ENCODE results near the gene CCDC3.

CCDC3 gene

GRCh38 chr10:12961416-12962205 is 39.9 kb downstream of the CCDC3 start:
- DNase-seq: peak in 1 of 2 donors; percentile 70

DNA sequence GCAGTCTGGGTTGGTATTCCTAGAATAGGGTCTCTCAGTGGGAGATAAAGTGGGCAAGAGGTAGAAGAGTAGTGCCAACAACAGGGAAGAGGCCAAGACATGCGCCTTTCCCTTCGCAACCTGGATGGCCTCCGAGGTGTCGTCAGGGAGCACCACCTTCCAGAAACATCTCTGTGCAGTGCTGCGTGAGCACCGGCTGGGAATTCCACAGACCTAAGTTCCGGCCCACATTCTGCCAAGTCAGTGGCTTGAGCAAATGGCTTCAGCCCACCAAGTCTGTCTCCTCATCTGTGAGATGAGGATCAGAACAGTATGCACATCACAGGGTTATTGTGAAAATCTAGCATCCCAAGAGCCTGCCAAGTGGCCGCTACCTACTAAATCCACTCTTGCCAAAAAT is 40.6 kb downstream of the CCDC3 start:
- peak in 1 of 2 donors; percentile 71 for DNase-seq
- TF ChIP-seq CTCF (IDR thresholded peaks at IDR 0.05): no peak

More at GRCh38 chr10:12961416-12962205, 39.9 kb downstream of the CCDC3 start:
- intact Hi-C loops (cut with DNase I; ENCODE audit: low total_unique reads): no loop called here
- Histone ChIP-seq H3K9me3 (no peaks in the 10 kb centered on the region), H3K36me3 (no peaks in the 10 kb centered on the region), H3K27me3 (no peaks in the 10 kb centered on the region), H3K27ac (peak overlapping the region; percentile 80 to 84), H3K4me1 (peaks cover 0 to 74% (median 42%) of the 10 kb centered on the region in 4 donors), H3K4me3 (peak overlapping the region; percentile 24 to 27)
- no peak for TF ChIP-seq CTCF (IDR thresholded peaks at IDR 0.05)

DNA sequence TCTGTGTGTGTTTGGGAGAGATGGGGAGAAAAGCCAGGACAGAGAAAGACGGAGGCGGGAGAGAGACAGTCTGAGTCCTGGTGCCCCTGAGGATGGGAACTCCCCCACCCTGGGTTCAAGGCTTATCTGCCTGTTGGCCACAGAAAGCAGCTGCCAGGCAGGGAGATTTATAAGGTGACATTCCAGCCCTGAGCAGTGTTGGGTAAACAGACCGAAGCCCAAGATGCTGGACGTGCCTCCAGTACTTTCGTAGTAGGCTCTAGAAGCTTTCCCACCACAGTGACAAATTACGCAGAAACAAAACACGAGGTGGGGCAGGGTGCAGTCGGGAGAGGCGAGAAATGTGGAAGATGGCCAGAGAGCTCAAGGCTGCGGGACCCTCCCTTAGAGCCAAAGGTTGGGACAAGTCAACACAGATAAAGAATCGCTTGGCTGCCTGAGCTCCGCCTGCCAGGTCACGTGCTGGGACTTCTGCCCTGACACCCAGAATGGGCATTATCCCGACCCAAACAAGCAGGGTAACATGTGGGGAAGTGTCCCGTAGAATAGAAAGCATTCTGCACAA is 41.1 kb downstream of the CCDC3 start:
- peak overlapping the region; percentile 24 to 27 for H3K4me3 ChIP-seq

More for the DNA sequence above, 40.6 kb downstream of the CCDC3 start:
- Histone ChIP-seq H3K4me1 (peaks cover 0 to 69% (median 41%) of the 10 kb centered on the region in 4 donors), H3K36me3 (no peaks in the 10 kb centered on the region), H3K27me3 (no peaks in the 10 kb centered on the region), H3K4me3 (peak overlapping the region; percentile 24 to 27), H3K27ac (peak overlapping the region; percentile 80 to 84), H3K9me3 (no peaks in the 10 kb centered on the region)
- intact Hi-C loops (cut with DNase I; ENCODE audit: low total_unique reads): no loop called here

DNA sequence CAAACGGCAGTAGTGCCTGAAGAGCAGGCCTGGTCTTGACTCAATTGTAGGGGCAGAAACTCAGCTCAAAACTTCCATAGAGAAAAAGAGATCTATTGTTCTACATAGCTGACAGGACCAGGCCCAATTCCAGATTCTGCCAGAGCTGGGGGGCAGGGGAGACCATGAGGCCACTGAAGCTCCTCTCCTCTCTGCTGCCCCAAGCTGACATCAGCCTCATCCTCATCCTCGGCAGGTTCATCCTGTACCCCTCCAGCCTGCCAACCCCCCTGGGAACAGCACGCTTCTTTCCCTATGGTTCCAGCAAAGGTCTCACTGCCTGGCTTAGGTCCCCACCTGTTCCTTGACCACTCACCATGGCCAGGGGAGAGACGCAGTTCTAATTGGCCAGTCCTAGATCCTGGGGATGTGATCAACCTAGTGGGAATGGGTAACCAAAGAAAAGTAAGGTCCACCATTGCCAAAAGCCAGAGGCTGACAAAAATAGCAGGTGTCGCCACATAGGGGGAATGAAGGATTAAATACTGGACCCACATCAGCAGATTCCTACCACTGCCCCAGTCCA is 42.9 kb downstream of the CCDC3 start:
- no peaks in the 10 kb centered on the region for H3K9me3 ChIP-seq
- intact Hi-C loops (cut with DNase I; ENCODE audit: low total_unique reads): no loop called here
- no peaks in the 10 kb centered on the region for H3K36me3 ChIP-seq
- no peaks in the 10 kb centered on the region for H3K27me3 ChIP-seq
- DNase-seq: peak in 1 of 2 donors; percentile 60
- H3K27ac ChIP-seq: peak overlapping the region; percentile 80 to 84
- H3K4me1 ChIP-seq: peaks cover 0 to 52% (median 38%) of the 10 kb centered on the region in 4 donors
- H3K4me3 ChIP-seq: no peak overlapping the region
- TF ChIP-seq CTCF (IDR thresholded peaks at IDR 0.05): no peak

More for the DNA sequence above, 41.1 kb downstream of the CCDC3 start:
- no peak for TF ChIP-seq CTCF (IDR thresholded peaks at IDR 0.05)
- peak overlapping the region; percentile 80 to 84 for H3K27ac ChIP-seq
- H3K27me3 ChIP-seq: no peaks in the 10 kb centered on the region
- no peaks in the 10 kb centered on the region for H3K9me3 ChIP-seq
- H3K4me1 ChIP-seq: peaks cover 0 to 63% (median 41%) of the 10 kb centered on the region in 4 donors
- DNase-seq: peak; percentile 51 to 89
- no peaks in the 10 kb centered on the region for H3K36me3 ChIP-seq
- intact Hi-C loops (cut with DNase I; ENCODE audit: low total_unique reads): no loop called here

- TF ChIP-seq CTCF (IDR thresholded peaks at IDR 0.05): no peak
- no peaks in the 10 kb centered on the region for H3K27me3 ChIP-seq
- H3K4me3 ChIP-seq: no peak overlapping the region
- peaks cover 0 to 38% (median 30%) of the 10 kb centered on the region in 4 donors for H3K4me1 ChIP-seq
- intact Hi-C loops (cut with DNase I; ENCODE audit: low total_unique reads): no loop called here
- H3K27ac ChIP-seq: no peak overlapping the region
- no peaks in the 10 kb centered on the region for H3K36me3 ChIP-seq
- DNase-seq: peak in 1 of 2 donors; percentile 15
- H3K9me3 ChIP-seq: no peaks in the 10 kb centered on the region
Measured at GRCh38 chr10:12957081-12957480, 44.4 kb downstream of the CCDC3 start.
